GM12874 (cell line): ENCODE data around the gene SEPTIN5.

ENCODE experiments used
- CTCF ChIP-seq: IDR thresholded peaks from 2 replicates; pipeline ENCODE4 v1.5.1; 2011; ENCODE audit warnings: low read depth, mild to moderate bottlenecking, control low read depth, low read length, moderate library complexity; ENCODE audit not compliant: insufficient read depth

The SEPTIN5 gene

GRCh38 chr22:19763458-19764298 is 49.4 kb downstream of the SEPTIN5 start:
- TF ChIP-seq CTCF, result no peak

GRCh38 chr22:19764299-19764593 is 49.9 kb downstream of the SEPTIN5 start:
- TF ChIP-seq CTCF, result no peak

- no peak for TF ChIP-seq CTCF
These were observed 50.6 kb downstream of the SEPTIN5 start for GRCh38 chr22:19764636-19765476.

- no peak for TF ChIP-seq CTCF
These were observed 51.4 kb downstream of the SEPTIN5 start for GRCh38 chr22:19765477-19766239.

- no peak for TF ChIP-seq CTCF
These were observed 51.9 kb downstream of the SEPTIN5 start for GRCh38 chr22:19766240-19766510.

GRCh38 chr22:19766511-19767426 is 52.5 kb downstream of the SEPTIN5 start:
- TF ChIP-seq CTCF, result peak; percentile 35; the same call in 1 of the 2 replicates
